CD4-positive, alpha-beta T cell treated with Interferon alpha-2 for 1 hour (primary cell): ENCODE measurements around the gene COCH.
A peak's percentile ranks its signal among the peaks of the same experiment; 100 is the strongest.

Experiments
- DNase-seq, 2 donors: peaks; one replicate each; pipeline ENCODE4 v3.0.0-alpha.2; 2020 to 2022

COCH gene

GRCh38 chr14:30874120-30874998 lies at the start of gene COCH:
TSS of gene COCH (plus strand) at chr14:30874559. CDS start at chr14:30874939, 380 bp downstream.
- DNase-seq, result peak; percentile 16 to 20

GRCh38 chr14:30826070-30826469 lies 48.3 kb upstream of the COCH start:
- no peak for DNase-seq

GRCh38 chr14:30829853-30830252 lies 44.5 kb upstream of the COCH start:
- DNase-seq, result no peak

- no peak for DNase-seq
These were observed 40.0 kb upstream of the COCH start for GRCh38 chr14:30834353-30834752.

- DNase-seq, result no peak
These were observed 36.0 kb upstream of the COCH start for GRCh38 chr14:30838351-30838750.

GRCh38 chr14:30840086-30840779 lies 34.1 kb upstream of the COCH start:
- DNase-seq, result no peak

- no peak for DNase-seq
These were observed 31.9 kb upstream of the COCH start for GRCh38 chr14:30842431-30842830.

- DNase-seq, result no peak
These were observed 25.7 kb upstream of the COCH start for GRCh38 chr14:30848449-30849240.

- DNase-seq, result no peak
These were observed 25.0 kb upstream of the COCH start for GRCh38 chr14:30849354-30849753.

GRCh38 chr14:30849983-30850382 lies 24.4 kb upstream of the COCH start:
- DNase-seq, result no peak

- DNase-seq, result no peak
These were observed 20.4 kb upstream of the COCH start for GRCh38 chr14:30853946-30854345.

GRCh38 chr14:30854492-30854891 lies 19.9 kb upstream of the COCH start:
- DNase-seq, result no peak

- no peak for DNase-seq
These were observed 18.9 kb upstream of the COCH start for GRCh38 chr14:30855345-30856037.

- no peak for DNase-seq
These were observed 13.2 kb upstream of the COCH start for GRCh38 chr14:30861200-30861599.

GRCh38 chr14:30864934-30865333 lies 9.4 kb upstream of the COCH start:
- no peak for DNase-seq

- no peak for DNase-seq
These were observed 5.6 kb upstream of the COCH start for GRCh38 chr14:30868736-30869135.

- DNase-seq, result no peak
These were observed 4.7 kb upstream of the COCH start for GRCh38 chr14:30869551-30870155.

GRCh38 chr14:30872602-30873001 lies 1.8 kb upstream of the COCH start:
- DNase-seq, result no peak

GRCh38 chr14:30873308-30874119 lies 845 bp upstream of the COCH start:
- DNase-seq, result no peak

GRCh38 chr14:30874999-30875787 lies 834 bp downstream of the COCH start:
- no peak for DNase-seq

- no peak for DNase-seq
These were observed 1.4 kb downstream of the COCH start for GRCh38 chr14:30875788-30876053.
